Measurements from ENCODE around the gene GKN2. TPM values are rescaled to one million over a fixed set of nuclear protein-coding genes. Genes with fewer than 3 reads are reported as not detected.

GKN2 gene
- total and polyA plus RNA-seq, 2 donors (not counting 1 experiment from before 2014, with no cell fraction given) = not detected

DNA sequence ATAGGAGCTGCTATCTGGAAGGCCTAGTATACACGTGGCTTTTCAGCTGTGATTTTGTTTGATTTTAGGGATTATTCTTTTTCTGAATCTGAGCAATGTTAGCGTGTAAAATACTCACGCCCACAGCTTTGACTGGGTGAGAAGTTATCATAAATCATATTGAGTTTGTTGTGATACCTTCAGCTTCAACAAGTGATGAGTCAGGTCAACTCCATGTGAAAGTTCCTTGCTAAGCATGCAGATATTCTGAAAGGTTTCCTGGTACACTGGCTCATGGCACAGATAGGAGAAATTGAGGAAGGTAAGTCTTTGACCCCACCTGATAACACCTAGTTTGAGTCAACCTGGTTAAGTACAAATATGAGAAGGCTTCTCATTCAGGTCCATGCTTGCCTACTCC is 21.6 kb upstream of the GKN2 start, which contains the start of gene GKN1:
GKN1 (plus strand) TSS at position 386 of the 400 bp plus-strand sequence. CDS start 42 bp downstream, outside the sequence.
- TF ChIP-seq, protein P1, sequence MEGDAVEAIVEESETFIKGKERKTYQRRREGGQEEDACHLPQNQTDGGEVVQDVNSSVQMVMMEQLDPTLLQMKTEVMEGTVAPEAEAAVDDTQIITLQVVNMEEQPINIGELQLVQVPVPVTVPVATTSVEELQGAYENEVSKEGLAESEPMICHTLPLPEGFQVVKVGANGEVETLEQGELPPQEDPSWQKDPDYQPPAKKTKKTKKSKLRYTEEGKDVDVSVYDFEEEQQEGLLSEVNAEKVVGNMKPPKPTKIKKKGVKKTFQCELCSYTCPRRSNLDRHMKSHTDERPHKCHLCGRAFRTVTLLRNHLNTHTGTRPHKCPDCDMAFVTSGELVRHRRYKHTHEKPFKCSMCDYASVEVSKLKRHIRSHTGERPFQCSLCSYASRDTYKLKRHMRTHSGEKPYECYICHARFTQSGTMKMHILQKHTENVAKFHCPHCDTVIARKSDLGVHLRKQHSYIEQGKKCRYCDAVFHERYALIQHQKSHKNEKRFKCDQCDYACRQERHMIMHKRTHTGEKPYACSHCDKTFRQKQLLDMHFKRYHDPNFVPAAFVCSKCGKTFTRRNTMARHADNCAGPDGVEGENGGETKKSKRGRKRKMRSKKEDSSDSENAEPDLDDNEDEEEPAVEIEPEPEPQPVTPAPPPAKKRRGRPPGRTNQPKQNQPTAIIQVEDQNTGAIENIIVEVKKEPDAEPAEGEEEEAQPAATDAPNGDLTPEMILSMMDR (conservative IDR thresholded peaks at IDR 0.05 in 1 of 2, IDR thresholded peaks at IDR 0.05 in 1 of 2; ENCODE audit: low read depth in 1 of 2, low read length in 2 of 2) = no peak
- TF ChIP-seq EZH2 (IDR thresholded peaks at IDR 0.05; ENCODE audit: low read length, missing control alignments) = no peak
- H4K20me1 ChIP-seq (ENCODE audit: control insufficient read depth, extremely low read depth, insufficient read depth, low read length) = no peaks in the 10 kb centered on the region
- no peak within 1 kb of the TSS for H3K27ac ChIP-seq (ENCODE audit: insufficient read depth, low read length)
- H2AFZ ChIP-seq (ENCODE audit: low read length) = no peak within 1 kb of the TSS
- no peaks in the 10 kb centered on the region for H3K9me3 ChIP-seq (ENCODE audit: control insufficient read depth, insufficient read depth, low read depth, low read length)
- H3K9ac ChIP-seq (ENCODE audit: insufficient read depth, low read length) = no peak within 1 kb of the TSS
- no peaks in the 10 kb centered on the region for H3K36me3 ChIP-seq (ENCODE audit: control insufficient read depth, insufficient read depth, low read length)
- no peaks in the 10 kb centered on the region for H3K79me2 ChIP-seq (ENCODE audit: control insufficient read depth, insufficient read depth, low read length)
- DNase-seq (ENCODE audit: low read depth in 2 of 2) = peak in 1 of 2 donors; percentile 49
- no peak within 1 kb of the TSS for H3K4me3 ChIP-seq (replicated peaks in 1 of 4; ENCODE audit: control extremely low read depth in 1 of 4, insufficient read depth in 1 of 4, low read depth in 3 of 4, low read length in 4 of 4)
- H3K27me3 ChIP-seq (ENCODE audit: control insufficient read depth, insufficient read depth, low read length) = no peaks in the 10 kb centered on the region
- H3K4me1 ChIP-seq (ENCODE audit: control insufficient read depth, extremely low read depth, insufficient read depth, low read length) = peaks cover 3% of the 10 kb centered on the region
- H3K4me2 ChIP-seq (ENCODE audit: extremely low read depth, insufficient read depth, low read length) = no peak within 1 kb of the TSS

DNA sequence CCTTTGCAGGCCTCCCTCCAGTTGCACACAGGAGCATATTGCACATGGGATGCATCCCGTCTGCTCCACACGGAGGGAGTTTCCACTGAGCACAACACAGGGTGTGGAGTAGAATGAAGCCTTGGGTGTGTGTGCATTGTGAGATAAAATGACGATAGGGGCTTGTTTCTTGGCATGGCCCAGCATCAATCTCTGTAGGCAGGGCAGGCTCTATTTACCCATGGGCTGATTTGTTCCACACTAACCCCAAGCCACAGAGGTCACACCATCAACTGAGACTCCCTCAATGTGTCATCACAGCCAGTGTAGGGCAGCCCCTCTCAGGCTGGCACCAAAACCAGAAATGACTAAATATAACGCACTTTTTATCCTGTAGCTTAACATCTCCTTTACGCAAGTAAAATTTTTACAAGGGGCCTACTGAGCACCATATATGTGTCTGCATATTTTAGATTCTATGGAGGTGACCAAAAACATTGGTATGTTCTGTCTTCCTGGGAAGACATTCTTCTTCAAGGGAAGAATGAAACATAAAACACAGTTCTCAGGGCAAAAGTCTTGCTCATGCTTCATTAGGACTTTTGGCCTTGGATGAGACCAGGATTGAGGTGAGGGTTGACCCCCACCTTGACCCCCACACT is 19.0 kb upstream of the GKN2 start:
- no peaks in the 10 kb centered on the region for H3K36me3 ChIP-seq (ENCODE audit: control insufficient read depth, insufficient read depth, low read length)
- H3K79me2 ChIP-seq (ENCODE audit: control insufficient read depth, insufficient read depth, low read length) = no peaks in the 10 kb centered on the region
- peak overlapping the region; percentile 60 for H3K27ac ChIP-seq (ENCODE audit: insufficient read depth, low read length)
- peaks cover 3% of the 10 kb centered on the region for H3K4me1 ChIP-seq (ENCODE audit: control insufficient read depth, extremely low read depth, insufficient read depth, low read length)
- H3K9ac ChIP-seq (ENCODE audit: insufficient read depth, low read length) = no peak overlapping the region
- H3K9me3 ChIP-seq (ENCODE audit: control insufficient read depth, insufficient read depth, low read depth, low read length) = no peaks in the 10 kb centered on the region
- H3K27me3 ChIP-seq (ENCODE audit: control insufficient read depth, insufficient read depth, low read length) = no peaks in the 10 kb centered on the region
- DNase-seq (ENCODE audit: low read depth in 2 of 2) = peak; percentile 85 to 97
- no peaks in the 10 kb centered on the region for H4K20me1 ChIP-seq (ENCODE audit: control insufficient read depth, extremely low read depth, insufficient read depth, low read length)
- H3K4me3 ChIP-seq (replicated peaks in 1 of 4; ENCODE audit: control extremely low read depth in 1 of 4, insufficient read depth in 1 of 4, low read depth in 3 of 4, low read length in 4 of 4) = no peak overlapping the region
- H3K4me2 ChIP-seq (ENCODE audit: extremely low read depth, insufficient read depth, low read length) = no peak overlapping the region
- TF ChIP-seq, protein P1 (conservative IDR thresholded peaks at IDR 0.05 in 1 of 2, IDR thresholded peaks at IDR 0.05 in 1 of 2; ENCODE audit: low read depth in 1 of 2, low read length in 2 of 2) = no peak
- no peak for TF ChIP-seq EZH2 (IDR thresholded peaks at IDR 0.05; ENCODE audit: low read length, missing control alignments)
- H2AFZ ChIP-seq (ENCODE audit: low read length) = no peak overlapping the region

DNA sequence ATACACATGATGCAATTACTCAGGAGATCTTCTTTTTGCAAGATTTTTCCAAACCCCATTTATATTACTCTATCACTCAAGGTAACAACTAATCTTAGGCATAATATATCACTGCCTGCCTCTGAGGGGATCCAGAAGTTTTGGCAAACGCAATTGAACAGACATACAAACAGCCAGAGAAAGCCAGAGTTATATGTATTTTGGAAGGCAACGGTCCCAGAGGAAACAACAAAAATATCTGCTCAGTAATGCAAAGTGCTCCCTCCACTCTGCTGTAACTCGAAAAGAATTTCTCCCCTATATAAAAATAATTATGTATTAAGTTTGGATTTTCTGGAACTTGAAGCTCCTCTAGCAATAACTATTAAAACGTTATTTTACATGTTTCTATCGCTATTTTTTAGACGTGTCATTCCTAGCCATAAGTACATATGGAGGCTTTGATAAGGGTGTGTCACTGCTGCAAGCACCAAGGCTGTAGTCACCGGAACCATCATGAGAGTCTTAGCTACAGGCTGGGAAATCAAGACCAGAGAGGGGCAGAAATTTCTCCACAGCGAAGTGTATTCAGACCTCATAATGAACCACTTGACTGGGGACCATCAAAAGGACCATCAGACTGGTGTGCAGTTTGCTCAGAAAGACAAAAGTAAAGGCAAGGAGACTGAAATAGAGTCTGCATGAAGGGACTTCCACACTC is 18.0 kb upstream of the GKN2 start:
- no peaks in the 10 kb centered on the region for H3K79me2 ChIP-seq (ENCODE audit: control insufficient read depth, insufficient read depth, low read length)
- TF ChIP-seq EZH2 (IDR thresholded peaks at IDR 0.05; ENCODE audit: low read length, missing control alignments) = no peak
- TF ChIP-seq, protein P1 (conservative IDR thresholded peaks at IDR 0.05 in 1 of 2, IDR thresholded peaks at IDR 0.05 in 1 of 2; ENCODE audit: low read depth in 1 of 2, low read length in 2 of 2) = no peak
- no peaks in the 10 kb centered on the region for H3K9me3 ChIP-seq (ENCODE audit: control insufficient read depth, insufficient read depth, low read depth, low read length)
- peaks cover 3% of the 10 kb centered on the region for H3K4me1 ChIP-seq (ENCODE audit: control insufficient read depth, extremely low read depth, insufficient read depth, low read length)
- H3K27me3 ChIP-seq (ENCODE audit: control insufficient read depth, insufficient read depth, low read length) = no peaks in the 10 kb centered on the region
- no peak overlapping the region for H3K9ac ChIP-seq (ENCODE audit: insufficient read depth, low read length)
- DNase-seq (ENCODE audit: low read depth in 2 of 2) = no peak
- H3K4me3 ChIP-seq (replicated peaks in 1 of 4; ENCODE audit: control extremely low read depth in 1 of 4, insufficient read depth in 1 of 4, low read depth in 3 of 4, low read length in 4 of 4) = no peak overlapping the region
- no peak overlapping the region for H3K4me2 ChIP-seq (ENCODE audit: extremely low read depth, insufficient read depth, low read length)
- no peak overlapping the region for H2AFZ ChIP-seq (ENCODE audit: low read length)
- H3K36me3 ChIP-seq (ENCODE audit: control insufficient read depth, insufficient read depth, low read length) = no peaks in the 10 kb centered on the region
- H3K27ac ChIP-seq (ENCODE audit: insufficient read depth, low read length) = peak overlapping the region; percentile 60
- H4K20me1 ChIP-seq (ENCODE audit: control insufficient read depth, extremely low read depth, insufficient read depth, low read length) = no peaks in the 10 kb centered on the region

Measured in fibroblast of lung (primary cell).